ENCODE data around the gene CRTC3.

DNA sequence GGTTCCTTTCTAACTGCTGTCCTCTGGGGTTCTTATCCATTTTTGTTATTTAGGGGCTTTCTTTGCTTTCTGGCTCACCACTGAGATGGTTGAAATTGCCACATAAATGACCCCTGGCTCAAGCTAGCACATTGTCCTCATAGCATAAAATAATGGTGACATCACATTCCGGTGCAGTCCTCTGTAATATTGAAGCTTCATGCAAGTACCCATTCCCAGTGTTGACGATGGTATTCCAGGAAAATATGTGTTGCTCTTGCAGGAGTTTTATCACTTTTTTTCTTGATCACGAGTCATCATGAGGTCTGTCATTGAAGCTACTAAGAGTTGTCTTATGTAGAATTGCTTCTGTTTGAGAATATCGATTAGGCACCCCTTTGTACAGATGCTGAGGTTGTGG, 56.1 kb downstream of the CRTC3 start:
- TF ChIP-seq TAF1 (IDR thresholded peaks at IDR 0.05; ENCODE audit: borderline replicate concordance, insufficient read depth, low read length) (no peak), SIN3A (IDR thresholded peaks at IDR 0.05; ENCODE audit: borderline replicate concordance, insufficient read depth, low read length) (no peak), POLR2AphosphoS5 (IDR thresholded peaks at IDR 0.05; ENCODE audit: low read depth, low read length) (no peak)
- TF ChIP-seq, protein P1, sequence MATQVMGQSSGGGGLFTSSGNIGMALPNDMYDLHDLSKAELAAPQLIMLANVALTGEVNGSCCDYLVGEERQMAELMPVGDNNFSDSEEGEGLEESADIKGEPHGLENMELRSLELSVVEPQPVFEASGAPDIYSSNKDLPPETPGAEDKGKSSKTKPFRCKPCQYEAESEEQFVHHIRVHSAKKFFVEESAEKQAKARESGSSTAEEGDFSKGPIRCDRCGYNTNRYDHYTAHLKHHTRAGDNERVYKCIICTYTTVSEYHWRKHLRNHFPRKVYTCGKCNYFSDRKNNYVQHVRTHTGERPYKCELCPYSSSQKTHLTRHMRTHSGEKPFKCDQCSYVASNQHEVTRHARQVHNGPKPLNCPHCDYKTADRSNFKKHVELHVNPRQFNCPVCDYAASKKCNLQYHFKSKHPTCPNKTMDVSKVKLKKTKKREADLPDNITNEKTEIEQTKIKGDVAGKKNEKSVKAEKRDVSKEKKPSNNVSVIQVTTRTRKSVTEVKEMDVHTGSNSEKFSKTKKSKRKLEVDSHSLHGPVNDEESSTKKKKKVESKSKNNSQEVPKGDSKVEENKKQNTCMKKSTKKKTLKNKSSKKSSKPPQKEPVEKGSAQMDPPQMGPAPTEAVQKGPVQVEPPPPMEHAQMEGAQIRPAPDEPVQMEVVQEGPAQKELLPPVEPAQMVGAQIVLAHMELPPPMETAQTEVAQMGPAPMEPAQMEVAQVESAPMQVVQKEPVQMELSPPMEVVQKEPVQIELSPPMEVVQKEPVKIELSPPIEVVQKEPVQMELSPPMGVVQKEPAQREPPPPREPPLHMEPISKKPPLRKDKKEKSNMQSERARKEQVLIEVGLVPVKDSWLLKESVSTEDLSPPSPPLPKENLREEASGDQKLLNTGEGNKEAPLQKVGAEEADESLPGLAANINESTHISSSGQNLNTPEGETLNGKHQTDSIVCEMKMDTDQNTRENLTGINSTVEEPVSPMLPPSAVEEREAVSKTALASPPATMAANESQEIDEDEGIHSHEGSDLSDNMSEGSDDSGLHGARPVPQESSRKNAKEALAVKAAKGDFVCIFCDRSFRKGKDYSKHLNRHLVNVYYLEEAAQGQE (IDR thresholded peaks at IDR 0.05; ENCODE audit: insufficient read depth in 1 of 2, low read depth in 2 of 2, low read length in 2 of 2), result no peak

All from PFSK-1 (cell line).